22Rv1 (cell line): ENCODE results near the gene GDPD4.

Experiments
- CTCF ChIP-seq: fragments of 450-650 bp; IDR thresholded peaks from 2 replicates; pipeline ENCODE4 v1.5.1; 2017; ENCODE audit warnings: mild to moderate bottlenecking
- ZFX ChIP-seq: fragments of 450-650 bp; IDR thresholded peaks from 2 replicates; pipeline ENCODE4 v1.6.1; 2017; ENCODE audit warnings: antibody characterized with exemption, borderline replicate concordance

- no peak for TF ChIP-seq CTCF
- TF ChIP-seq ZFX, result no peak
Measured at GRCh38 chr11:77171885-77172665, 129.4 kb downstream of the GDPD4 start.
